ENCODE data around the gene RAB25.
A peak's percentile ranks its signal among the peaks of the same experiment; 100 is the strongest.

DNA sequence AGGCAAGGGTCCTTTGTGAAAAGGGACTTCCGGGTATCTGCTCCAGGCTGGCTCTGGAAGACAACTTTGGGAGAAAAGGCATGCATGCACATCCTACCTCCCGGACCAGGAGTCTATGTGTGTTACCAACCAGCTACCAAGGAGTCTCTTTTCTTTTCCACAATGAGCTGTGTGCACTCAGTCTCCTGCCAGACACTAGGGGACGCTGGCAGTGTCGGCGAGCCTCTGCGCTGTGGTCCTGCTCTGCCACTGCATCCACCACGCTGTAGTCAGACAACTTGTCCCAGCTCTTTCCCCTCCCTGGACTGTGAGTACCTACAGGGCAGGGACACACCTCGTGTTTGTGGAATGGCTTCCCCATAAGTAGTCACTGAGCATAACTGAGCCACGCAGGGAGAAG lies 35.1 kb upstream of the RAB25 start:
- TF ChIP-seq POLR2A (IDR thresholded peaks at IDR 0.05) = no peak
- TF ChIP-seq, protein P1, sequence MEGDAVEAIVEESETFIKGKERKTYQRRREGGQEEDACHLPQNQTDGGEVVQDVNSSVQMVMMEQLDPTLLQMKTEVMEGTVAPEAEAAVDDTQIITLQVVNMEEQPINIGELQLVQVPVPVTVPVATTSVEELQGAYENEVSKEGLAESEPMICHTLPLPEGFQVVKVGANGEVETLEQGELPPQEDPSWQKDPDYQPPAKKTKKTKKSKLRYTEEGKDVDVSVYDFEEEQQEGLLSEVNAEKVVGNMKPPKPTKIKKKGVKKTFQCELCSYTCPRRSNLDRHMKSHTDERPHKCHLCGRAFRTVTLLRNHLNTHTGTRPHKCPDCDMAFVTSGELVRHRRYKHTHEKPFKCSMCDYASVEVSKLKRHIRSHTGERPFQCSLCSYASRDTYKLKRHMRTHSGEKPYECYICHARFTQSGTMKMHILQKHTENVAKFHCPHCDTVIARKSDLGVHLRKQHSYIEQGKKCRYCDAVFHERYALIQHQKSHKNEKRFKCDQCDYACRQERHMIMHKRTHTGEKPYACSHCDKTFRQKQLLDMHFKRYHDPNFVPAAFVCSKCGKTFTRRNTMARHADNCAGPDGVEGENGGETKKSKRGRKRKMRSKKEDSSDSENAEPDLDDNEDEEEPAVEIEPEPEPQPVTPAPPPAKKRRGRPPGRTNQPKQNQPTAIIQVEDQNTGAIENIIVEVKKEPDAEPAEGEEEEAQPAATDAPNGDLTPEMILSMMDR (IDR thresholded peaks at IDR 0.05) = peak in 4 of 6 experiments; percentile 21 to 47 (median 40)

Data from thyroid gland (tissue), 4 donors.